BE2C (cell line): ENCODE results near the gene SPANXD.

Source experiments
- DNase-seq: peaks from one replicate; pipeline ENCODE4 v3.0.0-alpha.2; 2020
- H3K27me3 ChIP-seq: fragments of 250-450 bp; sonication (Bioruptor Pico); 2 replicates; pipeline ENCODE4 v1.5.1; 2020; ENCODE audit warnings: mild to moderate bottlenecking
- H3K36me3 ChIP-seq: fragments of 250-450 bp; sonication (Bioruptor Pico); 2 replicates; pipeline ENCODE4 v1.5.1; 2020; ENCODE audit warnings: mild to moderate bottlenecking
- H3K4me1 ChIP-seq: fragments of 250-450 bp; sonication (Bioruptor Pico); 2 replicates; pipeline ENCODE4 v1.5.1; 2020
- H3K4me3 ChIP-seq: 2 replicates; pipeline ENCODE4 v1.5.1; 2011; ENCODE audit warnings: low read depth, low read length
- H3K9me3 ChIP-seq: fragments of 250-450 bp; sonication (Bioruptor Pico); 2 replicates; pipeline ENCODE4 v1.5.1; 2020
- CTCF ChIP-seq: IDR thresholded peaks from 2 replicates; pipeline ENCODE4 v1.5.1; 2012; ENCODE audit warnings: mild to moderate bottlenecking, low read depth, low read length

Gene SPANXD

GRCh38 chrX:141701072-141701471 is 2.5 kb upstream of the SPANXD start:
- H3K27me3 ChIP-seq = no peaks in the 10 kb centered on the region

GRCh38 chrX:141673946-141674345 is 24.6 kb downstream of the SPANXD start:
- no peak for DNase-seq
- no peaks in the 10 kb centered on the region for H3K36me3 ChIP-seq
- H3K9me3 ChIP-seq = no peaks in the 10 kb centered on the region
- no peak for TF ChIP-seq CTCF
- no peaks in the 10 kb centered on the region for H3K27me3 ChIP-seq
- H3K4me1 ChIP-seq = no peaks in the 10 kb centered on the region
- no peak overlapping the region for H3K4me3 ChIP-seq

More at GRCh38 chrX:141701072-141701471, 2.5 kb upstream of the SPANXD start:
- no peak for TF ChIP-seq CTCF
- Histone ChIP-seq H3K9me3 (no peaks in the 10 kb centered on the region), H3K4me3 (no peak overlapping the region), H3K4me1 (no peaks in the 10 kb centered on the region), H3K36me3 (no peaks in the 10 kb centered on the region)
- DNase-seq = no peak

GRCh38 chrX:141669689-141670088 is 28.9 kb downstream of the SPANXD start:
- Histone ChIP-seq H3K9me3 (no peaks in the 10 kb centered on the region), H3K27me3 (no peaks in the 10 kb centered on the region), H3K4me3 (no peak overlapping the region), H3K4me1 (no peaks in the 10 kb centered on the region), H3K36me3 (no peaks in the 10 kb centered on the region)
- no peak for DNase-seq
- TF ChIP-seq CTCF = no peak

GRCh38 chrX:141668371-141668770 is 30.2 kb downstream of the SPANXD start:
- no peaks in the 10 kb centered on the region for H3K36me3 ChIP-seq
- H3K9me3 ChIP-seq = no peaks in the 10 kb centered on the region
- no peak for TF ChIP-seq CTCF
- H3K4me1 ChIP-seq = no peaks in the 10 kb centered on the region
- H3K27me3 ChIP-seq = no peaks in the 10 kb centered on the region
- no peak overlapping the region for H3K4me3 ChIP-seq
- no peak for DNase-seq

- TF ChIP-seq CTCF = no peak
- H3K9me3 ChIP-seq = no peaks in the 10 kb centered on the region
- no peaks in the 10 kb centered on the region for H3K4me1 ChIP-seq
- H3K4me3 ChIP-seq = no peak overlapping the region
- H3K36me3 ChIP-seq = no peaks in the 10 kb centered on the region
- no peaks in the 10 kb centered on the region for H3K27me3 ChIP-seq
- no peak for DNase-seq
These were observed 35.8 kb downstream of the SPANXD start for GRCh38 chrX:141662781-141663180.

GRCh38 chrX:141652286-141652685 is 46.3 kb downstream of the SPANXD start:
- TF ChIP-seq CTCF = no peak

More at GRCh38 chrX:141652286-141652685, 46.3 kb downstream of the SPANXD start:
- no peak for DNase-seq
- Histone ChIP-seq H3K36me3 (no peaks in the 10 kb centered on the region), H3K9me3 (no peaks in the 10 kb centered on the region), H3K4me3 (no peak overlapping the region), H3K4me1 (no peaks in the 10 kb centered on the region), H3K27me3 (no peaks in the 10 kb centered on the region)
